ENCODE data around the gene NPDC1.

NPDC1 gene

GRCh38 chr9:137037483-137037882 is 8.5 kb downstream of the NPDC1 start:
- Histone ChIP-seq H3K4me1 (peaks cover 6% of the 10 kb centered on the region), H3K9me3 (no peaks in the 10 kb centered on the region), H3K36me3 (peaks cover 25% of the 10 kb centered on the region)

DNA sequence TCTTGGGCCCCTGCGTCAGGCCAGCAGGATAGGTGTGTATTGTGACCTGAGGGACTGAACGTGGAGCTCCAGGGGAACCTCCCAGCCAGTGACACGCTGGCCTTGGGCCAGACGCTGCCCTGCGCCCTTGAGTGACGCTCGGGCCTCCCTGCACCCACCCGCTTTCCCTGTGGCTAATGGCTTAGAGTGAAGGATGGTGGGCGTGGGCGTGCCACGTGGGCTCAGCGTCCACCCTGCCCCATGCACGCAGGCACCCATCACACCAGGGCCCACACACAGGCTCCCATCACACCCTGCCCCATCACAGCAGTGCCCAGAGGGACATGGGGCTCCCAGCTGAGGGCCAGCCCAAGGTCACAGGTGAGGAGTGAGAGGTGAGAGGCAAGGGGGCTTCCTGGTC is 8.9 kb downstream of the NPDC1 start:
- Histone ChIP-seq H3K4me1 (peaks cover 6% of the 10 kb centered on the region), H3K9me3 (no peaks in the 10 kb centered on the region), H3K4me3 (ENCODE audit: low read depth, low read length) (no peak overlapping the region), H3K27me3 (no peaks in the 10 kb centered on the region), H3K36me3 (peaks cover 25% of the 10 kb centered on the region)
- TF ChIP-seq, protein P1, sequence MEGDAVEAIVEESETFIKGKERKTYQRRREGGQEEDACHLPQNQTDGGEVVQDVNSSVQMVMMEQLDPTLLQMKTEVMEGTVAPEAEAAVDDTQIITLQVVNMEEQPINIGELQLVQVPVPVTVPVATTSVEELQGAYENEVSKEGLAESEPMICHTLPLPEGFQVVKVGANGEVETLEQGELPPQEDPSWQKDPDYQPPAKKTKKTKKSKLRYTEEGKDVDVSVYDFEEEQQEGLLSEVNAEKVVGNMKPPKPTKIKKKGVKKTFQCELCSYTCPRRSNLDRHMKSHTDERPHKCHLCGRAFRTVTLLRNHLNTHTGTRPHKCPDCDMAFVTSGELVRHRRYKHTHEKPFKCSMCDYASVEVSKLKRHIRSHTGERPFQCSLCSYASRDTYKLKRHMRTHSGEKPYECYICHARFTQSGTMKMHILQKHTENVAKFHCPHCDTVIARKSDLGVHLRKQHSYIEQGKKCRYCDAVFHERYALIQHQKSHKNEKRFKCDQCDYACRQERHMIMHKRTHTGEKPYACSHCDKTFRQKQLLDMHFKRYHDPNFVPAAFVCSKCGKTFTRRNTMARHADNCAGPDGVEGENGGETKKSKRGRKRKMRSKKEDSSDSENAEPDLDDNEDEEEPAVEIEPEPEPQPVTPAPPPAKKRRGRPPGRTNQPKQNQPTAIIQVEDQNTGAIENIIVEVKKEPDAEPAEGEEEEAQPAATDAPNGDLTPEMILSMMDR (IDR thresholded peaks at IDR 0.05; ENCODE audit: low read depth, low read length), result no peak
- no peak for DNase-seq

More at GRCh38 chr9:137037483-137037882, 8.5 kb downstream of the NPDC1 start:
- no peak overlapping the region for H3K4me3 ChIP-seq (ENCODE audit: low read depth, low read length)
- TF ChIP-seq, protein P1 (IDR thresholded peaks at IDR 0.05; ENCODE audit: low read depth, low read length), result no peak
- DNase-seq, result no peak
- no peaks in the 10 kb centered on the region for H3K27me3 ChIP-seq

GRCh38 chr9:137035937-137036336 is 10.0 kb downstream of the NPDC1 start:
- peaks cover 24% of the 10 kb centered on the region for H3K36me3 ChIP-seq
- H3K4me1 ChIP-seq, result peaks cover 2% of the 10 kb centered on the region
- no peak for DNase-seq
- H3K27me3 ChIP-seq, result no peaks in the 10 kb centered on the region
- H3K4me3 ChIP-seq (ENCODE audit: low read depth, low read length), result no peak overlapping the region
- TF ChIP-seq, protein P1 (IDR thresholded peaks at IDR 0.05; ENCODE audit: low read depth, low read length), result no peak
- H3K9me3 ChIP-seq, result no peaks in the 10 kb centered on the region

DNA sequence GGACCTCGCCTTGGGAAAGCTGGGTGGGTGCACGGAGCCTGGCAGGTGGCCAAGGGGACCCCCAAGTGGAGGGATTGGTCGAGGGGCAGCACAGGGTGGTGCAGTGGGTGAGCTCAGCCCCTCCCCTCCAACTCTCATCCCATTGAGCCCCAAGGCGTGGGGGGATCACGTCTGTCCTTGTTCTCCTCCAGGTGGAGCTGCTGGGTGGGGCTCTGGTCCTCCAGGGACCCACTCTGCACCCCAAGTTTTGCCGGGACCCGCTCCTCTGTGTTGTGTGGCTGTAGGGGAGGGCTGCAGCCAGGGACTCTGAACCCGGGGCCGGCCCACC is 10.5 kb downstream of the NPDC1 start:
- Histone ChIP-seq H3K4me1 (peaks cover 2% of the 10 kb centered on the region; the same call in 1 of the 2 replicates), H3K9me3 (no peaks in the 10 kb centered on the region), H3K4me3 (ENCODE audit: low read depth, low read length) (no peak overlapping the region), H3K27me3 (no peaks in the 10 kb centered on the region), H3K36me3 (peaks cover 19% of the 10 kb centered on the region)
- no peak for DNase-seq
- TF ChIP-seq, protein P1 (IDR thresholded peaks at IDR 0.05; ENCODE audit: low read depth, low read length), result no peak

- H3K4me3 ChIP-seq (ENCODE audit: low read depth, low read length), result peak overlapping the region; percentile 17; the same call in 1 of the 2 replicates
Measured at GRCh38 chr9:137034709-137035506, 11.1 kb downstream of the NPDC1 start.

More at GRCh38 chr9:137034709-137035506, 11.1 kb downstream of the NPDC1 start:
- Histone ChIP-seq H3K36me3 (peaks cover 16% of the 10 kb centered on the region), H3K27me3 (no peaks in the 10 kb centered on the region), H3K9me3 (no peaks in the 10 kb centered on the region), H3K4me1 (peaks cover 2% of the 10 kb centered on the region; the same call in 1 of the 2 replicates)
- TF ChIP-seq, protein P1 (IDR thresholded peaks at IDR 0.05; ENCODE audit: low read depth, low read length), result peak; percentile 95
- peak; percentile 90 for DNase-seq
